ENCODE data around the gene NSD2. TPM values are rescaled to one million over a fixed set of nuclear protein-coding genes. Genes with fewer than 3 reads are reported as not detected.

The NSD2 gene
- polyA plus RNA-seq, 1 donor (not counting 4 experiments of a cell fraction or from before 2014, with no cell fraction given) = 22.6 TPM

DNA sequence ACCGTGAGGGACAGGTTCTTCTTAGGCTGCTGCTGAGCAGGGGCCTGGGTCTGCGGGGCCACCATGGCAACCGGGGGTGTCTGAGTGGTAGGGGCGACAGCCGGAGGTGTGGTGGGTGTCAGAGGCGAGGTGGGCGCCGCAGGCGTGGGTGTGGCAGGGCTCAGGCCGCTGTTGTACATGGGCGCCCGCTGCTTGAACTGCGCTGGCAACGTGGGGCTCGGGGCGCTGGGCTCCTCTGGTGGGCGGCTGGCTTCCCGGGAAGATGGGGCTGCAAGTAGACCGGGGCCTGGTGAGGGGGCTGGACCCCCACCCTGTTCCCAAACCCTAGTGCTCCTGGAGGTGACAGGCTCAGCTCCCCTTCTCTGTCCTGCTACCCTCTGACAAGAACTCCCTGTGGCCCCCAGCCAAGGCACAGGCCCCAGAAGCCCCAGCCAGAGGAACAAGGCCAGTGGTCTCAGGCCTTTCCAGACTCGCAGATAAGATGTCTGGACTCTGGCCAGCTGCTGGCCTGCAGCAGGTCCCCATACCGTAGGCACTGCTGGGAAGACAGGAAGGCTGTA lies 112.7 kb downstream of the NSD2 start:
- Histone ChIP-seq H3K36me3 (ENCODE audit: control insufficient read depth in 2 of 2, extremely low read depth in 1 of 2, insufficient read depth in 2 of 2, low read length in 2 of 2) (peaks cover 26 to 62% of the 10 kb centered on the region in 2 experiments), H3K79me2 (ENCODE audit: control insufficient read depth, insufficient read depth, low read length) (no peaks in the 10 kb centered on the region), H3K27ac (ENCODE audit: control insufficient read depth, insufficient read depth, low read length) (no peak overlapping the region), H3K9me1 (ENCODE audit: control insufficient read depth, extremely low read depth, insufficient read depth, low read length) (no peaks in the 10 kb centered on the region), H3K4me2 (ENCODE audit: control insufficient read depth, extremely low read depth, insufficient read depth, low read depth, low read length) (no peak overlapping the region), H3K27me3 (ENCODE audit: control insufficient read depth, extremely low read depth, insufficient read depth, low read length) (no peaks in the 10 kb centered on the region), H3K9ac (ENCODE audit: control insufficient read depth, extremely low read depth, insufficient read depth, low read length) (no peak overlapping the region), H4K20me1 (ENCODE audit: control insufficient read depth, extremely low read depth, insufficient read depth, low read length) (peaks cover 2% of the 10 kb centered on the region), H3K9me3 (ENCODE audit: control insufficient read depth, low read depth, low read length) (no peaks in the 10 kb centered on the region), H3K4me1 (ENCODE audit: control insufficient read depth, extremely low read depth, insufficient read depth, low read length) (peaks cover 2% of the 10 kb centered on the region), H3K4me3 (ENCODE audit: control insufficient read depth in 2 of 3, extremely low read depth in 1 of 3, insufficient read depth in 2 of 3, low read depth in 1 of 3, low read length in 3 of 3) (no peak overlapping the region), H2AFZ (ENCODE audit: control insufficient read depth, low read length) (no peak overlapping the region)
- dilution Hi-C loops (cut with MboI; ENCODE audit: extremely low pct_ligation_motif_present, low sequenced_read_pairs) = no loop called here
- DNase-seq (ENCODE audit: low read depth, low spot score) = no peak
- TF ChIP-seq EZH2 (IDR thresholded peaks at IDR 0.05; ENCODE audit: low read length) = no peak
- TF ChIP-seq, protein P1, sequence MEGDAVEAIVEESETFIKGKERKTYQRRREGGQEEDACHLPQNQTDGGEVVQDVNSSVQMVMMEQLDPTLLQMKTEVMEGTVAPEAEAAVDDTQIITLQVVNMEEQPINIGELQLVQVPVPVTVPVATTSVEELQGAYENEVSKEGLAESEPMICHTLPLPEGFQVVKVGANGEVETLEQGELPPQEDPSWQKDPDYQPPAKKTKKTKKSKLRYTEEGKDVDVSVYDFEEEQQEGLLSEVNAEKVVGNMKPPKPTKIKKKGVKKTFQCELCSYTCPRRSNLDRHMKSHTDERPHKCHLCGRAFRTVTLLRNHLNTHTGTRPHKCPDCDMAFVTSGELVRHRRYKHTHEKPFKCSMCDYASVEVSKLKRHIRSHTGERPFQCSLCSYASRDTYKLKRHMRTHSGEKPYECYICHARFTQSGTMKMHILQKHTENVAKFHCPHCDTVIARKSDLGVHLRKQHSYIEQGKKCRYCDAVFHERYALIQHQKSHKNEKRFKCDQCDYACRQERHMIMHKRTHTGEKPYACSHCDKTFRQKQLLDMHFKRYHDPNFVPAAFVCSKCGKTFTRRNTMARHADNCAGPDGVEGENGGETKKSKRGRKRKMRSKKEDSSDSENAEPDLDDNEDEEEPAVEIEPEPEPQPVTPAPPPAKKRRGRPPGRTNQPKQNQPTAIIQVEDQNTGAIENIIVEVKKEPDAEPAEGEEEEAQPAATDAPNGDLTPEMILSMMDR (optimal IDR thresholded peaks at IDR 0.05 in 1 of 3, IDR thresholded peaks at IDR 0.05 in 1 of 3, conservative IDR thresholded peaks at IDR 0.05 in 1 of 3; ENCODE audit: extremely low read depth in 1 of 3, insufficient read depth in 2 of 3, low read length in 3 of 3) = no peak
- no peak for FAIRE-seq

DNA sequence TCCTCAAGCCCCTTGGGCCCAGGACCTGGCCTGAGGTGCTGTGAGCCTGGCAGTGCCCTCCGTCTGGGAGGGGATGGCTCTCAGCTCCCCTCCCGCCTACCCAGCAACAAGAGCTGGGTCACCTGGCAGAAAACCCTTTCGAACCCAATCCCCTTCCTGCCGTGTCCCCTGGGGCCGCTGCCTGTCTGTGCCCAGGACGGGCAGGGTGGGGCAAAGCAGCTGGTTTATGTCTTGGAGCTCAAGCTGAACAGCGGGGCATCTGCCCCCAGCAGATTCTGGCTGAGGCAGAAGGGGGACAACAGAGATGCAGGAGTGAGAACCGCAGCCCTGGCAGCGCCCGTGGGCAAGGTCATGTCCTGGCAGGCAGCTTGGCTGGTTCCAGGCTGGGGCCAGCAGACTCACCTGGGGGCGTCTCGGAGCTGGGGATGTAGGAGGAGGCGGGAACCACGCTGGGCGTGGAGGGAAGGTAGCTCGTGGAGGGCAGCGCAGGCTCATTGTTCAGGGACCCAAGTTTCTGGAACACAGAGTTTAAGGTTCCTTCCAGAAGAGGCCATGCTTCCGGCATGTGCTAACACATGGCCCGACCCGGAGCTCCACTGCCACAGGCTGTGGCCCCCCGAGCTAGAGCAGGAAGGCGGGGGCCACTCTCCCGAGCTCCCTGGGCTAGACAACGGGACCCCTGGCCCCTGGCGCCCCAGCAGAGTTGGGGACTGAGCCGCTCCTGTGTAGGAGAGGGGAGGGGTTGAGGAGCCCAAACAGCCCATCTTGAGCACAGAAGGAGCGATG lies 113.4 kb downstream of the NSD2 start:
- no peak for FAIRE-seq
- dilution Hi-C loops (cut with MboI; ENCODE audit: extremely low pct_ligation_motif_present, low sequenced_read_pairs) = no loop called here
- Histone ChIP-seq H3K4me3 (ENCODE audit: control insufficient read depth in 2 of 3, extremely low read depth in 1 of 3, insufficient read depth in 2 of 3, low read depth in 1 of 3, low read length in 3 of 3) (no peak overlapping the region), H3K4me2 (ENCODE audit: control insufficient read depth, extremely low read depth, insufficient read depth, low read depth, low read length) (no peak overlapping the region), H3K9ac (ENCODE audit: control insufficient read depth, extremely low read depth, insufficient read depth, low read length) (no peak overlapping the region), H2AFZ (ENCODE audit: control insufficient read depth, low read length) (no peak overlapping the region), H3K4me1 (ENCODE audit: control insufficient read depth, extremely low read depth, insufficient read depth, low read length) (peaks cover 2% of the 10 kb centered on the region), H3K27me3 (ENCODE audit: control insufficient read depth, extremely low read depth, insufficient read depth, low read length) (no peaks in the 10 kb centered on the region), H3K9me1 (ENCODE audit: control insufficient read depth, extremely low read depth, insufficient read depth, low read length) (no peaks in the 10 kb centered on the region), H3K36me3 (ENCODE audit: control insufficient read depth in 2 of 2, extremely low read depth in 1 of 2, insufficient read depth in 2 of 2, low read length in 2 of 2) (peaks cover 24 to 59% of the 10 kb centered on the region in 2 experiments), H3K9me3 (ENCODE audit: control insufficient read depth, low read depth, low read length) (no peaks in the 10 kb centered on the region), H4K20me1 (ENCODE audit: control insufficient read depth, extremely low read depth, insufficient read depth, low read length) (peaks cover under 1% of the 10 kb centered on the region), H3K27ac (ENCODE audit: control insufficient read depth, insufficient read depth, low read length) (no peak overlapping the region), H3K79me2 (ENCODE audit: control insufficient read depth, insufficient read depth, low read length) (no peaks in the 10 kb centered on the region)
- no peak for TF ChIP-seq EZH2 (IDR thresholded peaks at IDR 0.05; ENCODE audit: low read length)
- TF ChIP-seq, protein P1 (optimal IDR thresholded peaks at IDR 0.05 in 1 of 3, IDR thresholded peaks at IDR 0.05 in 1 of 3, conservative IDR thresholded peaks at IDR 0.05 in 1 of 3; ENCODE audit: extremely low read depth in 1 of 3, insufficient read depth in 2 of 3, low read length in 3 of 3) = no peak
- DNase-seq (ENCODE audit: low read depth, low spot score) = no peak
